Measurements from ENCODE around the gene CYP4F12. TPM values are rescaled to one million over a fixed set of nuclear protein-coding genes. Genes with fewer than 3 reads are reported as not detected.

CYP4F12 gene
- not detected in 2 replicates for total RNA-seq (2021)
- long read RNA-seq = 0 reads

DNA sequence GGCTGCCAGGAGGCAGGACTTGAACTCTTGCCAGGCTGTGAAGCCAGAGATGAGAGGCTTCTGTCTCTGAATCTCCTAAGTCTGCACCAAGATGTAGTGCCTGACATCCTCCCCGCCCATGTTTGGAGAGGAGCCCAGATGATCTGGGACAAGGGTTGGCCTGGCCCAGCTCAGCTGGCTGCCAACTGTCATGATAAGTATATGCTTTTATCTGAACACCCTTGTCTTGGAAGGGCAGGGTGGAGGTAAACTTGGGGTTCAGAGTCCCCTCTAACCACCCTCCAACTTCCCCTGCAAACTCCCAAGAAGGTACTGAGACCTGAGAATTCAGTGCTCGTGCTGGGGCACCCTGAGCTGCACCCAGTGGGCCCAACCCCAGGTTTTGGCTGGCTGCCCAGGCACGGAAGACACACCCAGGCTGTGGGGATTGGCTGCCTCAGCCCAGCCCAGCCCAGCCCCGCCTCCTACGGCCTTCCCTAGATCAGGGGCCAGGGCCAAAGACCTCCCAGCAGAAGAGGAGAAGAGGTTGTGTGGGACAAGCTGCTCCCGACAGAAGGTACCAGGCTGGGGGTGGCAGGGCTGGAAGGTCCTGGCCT is at the start of gene CYP4F12:
Gene CYP4F12 (plus strand): TSS at position 508 of the 596 bp plus-strand sequence. CDS start 443 bp downstream, outside the sequence.
- H2BK12ac ChIP-seq (ENCODE audit: insufficient read length, low read depth, low read length) = no peak within 1 kb of the TSS
- H4K91ac ChIP-seq (ENCODE audit: insufficient read length, low read depth, low read length) = no peak within 1 kb of the TSS
- H2AFZ ChIP-seq (ENCODE audit: low read length) = no peak within 1 kb of the TSS
- no peak within 1 kb of the TSS for H3K4me3 Mint-ChIP-seq
- no peaks in the 10 kb centered on the region for H3K79me2 ChIP-seq (ENCODE audit: insufficient read depth, low read length)
- peaks cover 1% of the 10 kb centered on the region for H3K27me3 Mint-ChIP-seq (ENCODE audit: low read depth)
- H3K9me3 ChIP-seq (ENCODE audit: control insufficient read depth, low read depth, low read length) = peaks cover 83% of the 10 kb centered on the region
- H2BK15ac ChIP-seq (ENCODE audit: low read depth, low read length) = no peak within 1 kb of the TSS
- no peaks in the 10 kb centered on the region for H3K79me1 ChIP-seq (ENCODE audit: insufficient read depth, low read depth, low read length, poor library complexity, severe bottlenecking)
- H3T11ph ChIP-seq (ENCODE audit: low read length) = no peak within 1 kb of the TSS
- H3K9ac ChIP-seq (ENCODE audit: extremely low read depth, insufficient read length, low read length) = no peak within 1 kb of the TSS
- H3K4me1 ChIP-seq (ENCODE audit: insufficient read depth, low read length) = no peaks in the 10 kb centered on the region
- peaks cover 9 to 16% (median 10%) of the 10 kb centered on the region in 3 experiments; a peak in 6 of 7 replicates for H3K36me3 Mint-ChIP-seq (ENCODE audit: insufficient read depth in 1 of 3, low read depth in 3 of 3)
- no peak within 1 kb of the TSS for H2AK5ac ChIP-seq (ENCODE audit: insufficient read length, low read length)
- no peaks in the 10 kb centered on the region for H3K23me2 ChIP-seq (ENCODE audit: insufficient read length, low read depth, low read length, poor library complexity, severe bottlenecking)
- H3K18ac ChIP-seq (ENCODE audit: insufficient read length, low read depth, low read length) = no peak within 1 kb of the TSS
- no peak within 1 kb of the TSS for H2BK20ac ChIP-seq (ENCODE audit: low read depth, low read length, poor library complexity, severe bottlenecking)
- H3K9me3 Mint-ChIP-seq = peaks cover 58 to 65% of the 10 kb centered on the region in 2 experiments
- H3K4ac ChIP-seq (ENCODE audit: low read depth, low read length) = no peak within 1 kb of the TSS
- TF ChIP-seq, protein P1, sequence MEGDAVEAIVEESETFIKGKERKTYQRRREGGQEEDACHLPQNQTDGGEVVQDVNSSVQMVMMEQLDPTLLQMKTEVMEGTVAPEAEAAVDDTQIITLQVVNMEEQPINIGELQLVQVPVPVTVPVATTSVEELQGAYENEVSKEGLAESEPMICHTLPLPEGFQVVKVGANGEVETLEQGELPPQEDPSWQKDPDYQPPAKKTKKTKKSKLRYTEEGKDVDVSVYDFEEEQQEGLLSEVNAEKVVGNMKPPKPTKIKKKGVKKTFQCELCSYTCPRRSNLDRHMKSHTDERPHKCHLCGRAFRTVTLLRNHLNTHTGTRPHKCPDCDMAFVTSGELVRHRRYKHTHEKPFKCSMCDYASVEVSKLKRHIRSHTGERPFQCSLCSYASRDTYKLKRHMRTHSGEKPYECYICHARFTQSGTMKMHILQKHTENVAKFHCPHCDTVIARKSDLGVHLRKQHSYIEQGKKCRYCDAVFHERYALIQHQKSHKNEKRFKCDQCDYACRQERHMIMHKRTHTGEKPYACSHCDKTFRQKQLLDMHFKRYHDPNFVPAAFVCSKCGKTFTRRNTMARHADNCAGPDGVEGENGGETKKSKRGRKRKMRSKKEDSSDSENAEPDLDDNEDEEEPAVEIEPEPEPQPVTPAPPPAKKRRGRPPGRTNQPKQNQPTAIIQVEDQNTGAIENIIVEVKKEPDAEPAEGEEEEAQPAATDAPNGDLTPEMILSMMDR (conservative IDR thresholded peaks at IDR 0.05) = no peak
- no peak within 1 kb of the TSS for H3K56ac ChIP-seq (ENCODE audit: insufficient read length, low read depth, low read length)
- H2BK120ac ChIP-seq (ENCODE audit: low read depth, low read length, poor library complexity, severe bottlenecking) = no peak within 1 kb of the TSS
- no peaks in the 10 kb centered on the region for H3K27me3 ChIP-seq (ENCODE audit: insufficient read depth, low read length)
- no peak within 1 kb of the TSS for H4K8ac ChIP-seq (replicated peaks; ENCODE audit: insufficient read length, low read depth, low read length)
- no peak within 1 kb of the TSS for H3K27ac Mint-ChIP-seq
- H3K27ac ChIP-seq (ENCODE audit: insufficient read length, low read depth, low read length) = no peak within 1 kb of the TSS
- DNase-seq = no peak
- H3K4me1 Mint-ChIP-seq = no peaks in the 10 kb centered on the region
- H4K5ac ChIP-seq (ENCODE audit: insufficient read length, low read depth, low read length) = no peak within 1 kb of the TSS
- WGBS (ENCODE audit: extremely low coverage, insufficient read length, low lambda C conversion rate) = no CpG with 5 or more reads among the region's 6 CpGs
- H2BK5ac ChIP-seq (ENCODE audit: insufficient read length, low read length) = no peak within 1 kb of the TSS
- H3K4me2 ChIP-seq (ENCODE audit: insufficient read depth, insufficient read length, low read length) = no peak within 1 kb of the TSS
- no peaks in the 10 kb centered on the region for H4K20me1 ChIP-seq (ENCODE audit: control insufficient read depth, insufficient read depth, insufficient read length)
- H3K14ac ChIP-seq (ENCODE audit: insufficient read depth, low read length) = no peak within 1 kb of the TSS
- H3K23ac ChIP-seq (ENCODE audit: insufficient read length, low read depth, low read length) = no peak within 1 kb of the TSS

Measured in H9 (cell line).